HFF-Myc (cell line): ENCODE measurements around the gene ADAMTSL4.

Experiments used
- DNase-seq: peaks from one replicate; pipeline ENCODE4 v3.0.0-alpha.2; 2011; ENCODE audit warnings: low read depth; ENCODE audit errors: extremely low read depth
- H3K4me3 ChIP-seq: replicated peaks from 2 replicates; pipeline ENCODE4 v1.5.1; 2011; ENCODE audit warnings: low read depth, mild to moderate bottlenecking, control low read depth, low read length
- TF ChIP-seq, protein P1 (sequence below): IDR thresholded peaks from 2 replicates; pipeline ENCODE4 v1.5.1; 2012; ENCODE audit warnings: mild to moderate bottlenecking, low read depth, low read length, control low read depth; ENCODE audit errors: missing control alignments

The ADAMTSL4 gene

DNA sequence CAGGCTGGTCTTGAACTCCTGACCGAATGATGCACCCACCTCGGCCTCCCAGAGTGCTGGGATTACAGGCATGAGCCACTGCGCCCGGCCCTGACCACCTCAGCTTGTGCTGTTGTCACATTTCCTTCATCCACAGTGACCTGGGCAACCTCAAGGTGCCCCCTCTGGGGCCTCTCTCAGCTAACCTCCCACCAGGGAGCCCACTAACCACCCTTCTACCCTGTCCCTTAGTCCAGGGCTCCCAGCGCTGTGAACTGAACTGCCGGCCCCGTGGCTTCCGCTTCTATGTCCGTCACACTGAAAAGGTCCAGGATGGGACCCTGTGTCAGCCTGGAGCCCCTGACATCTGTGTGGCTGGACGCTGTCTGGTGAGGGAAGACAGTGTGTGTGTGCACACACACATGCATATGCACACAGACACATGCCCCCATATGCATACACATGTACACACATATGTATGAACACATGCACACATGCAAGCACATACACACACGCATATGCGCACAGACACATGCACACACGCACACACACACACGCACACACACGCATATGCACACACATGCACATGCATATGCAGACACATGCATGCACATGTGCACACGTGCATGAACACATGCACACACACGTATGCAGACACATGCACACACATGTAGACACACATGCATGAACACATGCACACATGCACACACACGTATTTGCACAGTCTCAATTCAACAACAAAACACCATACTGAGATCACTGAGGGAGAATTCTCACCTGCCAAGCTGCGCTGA is 6.2 kb downstream of the ADAMTSL4 start:
- no peak for DNase-seq
- TF ChIP-seq, protein P1, sequence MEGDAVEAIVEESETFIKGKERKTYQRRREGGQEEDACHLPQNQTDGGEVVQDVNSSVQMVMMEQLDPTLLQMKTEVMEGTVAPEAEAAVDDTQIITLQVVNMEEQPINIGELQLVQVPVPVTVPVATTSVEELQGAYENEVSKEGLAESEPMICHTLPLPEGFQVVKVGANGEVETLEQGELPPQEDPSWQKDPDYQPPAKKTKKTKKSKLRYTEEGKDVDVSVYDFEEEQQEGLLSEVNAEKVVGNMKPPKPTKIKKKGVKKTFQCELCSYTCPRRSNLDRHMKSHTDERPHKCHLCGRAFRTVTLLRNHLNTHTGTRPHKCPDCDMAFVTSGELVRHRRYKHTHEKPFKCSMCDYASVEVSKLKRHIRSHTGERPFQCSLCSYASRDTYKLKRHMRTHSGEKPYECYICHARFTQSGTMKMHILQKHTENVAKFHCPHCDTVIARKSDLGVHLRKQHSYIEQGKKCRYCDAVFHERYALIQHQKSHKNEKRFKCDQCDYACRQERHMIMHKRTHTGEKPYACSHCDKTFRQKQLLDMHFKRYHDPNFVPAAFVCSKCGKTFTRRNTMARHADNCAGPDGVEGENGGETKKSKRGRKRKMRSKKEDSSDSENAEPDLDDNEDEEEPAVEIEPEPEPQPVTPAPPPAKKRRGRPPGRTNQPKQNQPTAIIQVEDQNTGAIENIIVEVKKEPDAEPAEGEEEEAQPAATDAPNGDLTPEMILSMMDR = no peak
- no peak overlapping the region for H3K4me3 ChIP-seq

DNA sequence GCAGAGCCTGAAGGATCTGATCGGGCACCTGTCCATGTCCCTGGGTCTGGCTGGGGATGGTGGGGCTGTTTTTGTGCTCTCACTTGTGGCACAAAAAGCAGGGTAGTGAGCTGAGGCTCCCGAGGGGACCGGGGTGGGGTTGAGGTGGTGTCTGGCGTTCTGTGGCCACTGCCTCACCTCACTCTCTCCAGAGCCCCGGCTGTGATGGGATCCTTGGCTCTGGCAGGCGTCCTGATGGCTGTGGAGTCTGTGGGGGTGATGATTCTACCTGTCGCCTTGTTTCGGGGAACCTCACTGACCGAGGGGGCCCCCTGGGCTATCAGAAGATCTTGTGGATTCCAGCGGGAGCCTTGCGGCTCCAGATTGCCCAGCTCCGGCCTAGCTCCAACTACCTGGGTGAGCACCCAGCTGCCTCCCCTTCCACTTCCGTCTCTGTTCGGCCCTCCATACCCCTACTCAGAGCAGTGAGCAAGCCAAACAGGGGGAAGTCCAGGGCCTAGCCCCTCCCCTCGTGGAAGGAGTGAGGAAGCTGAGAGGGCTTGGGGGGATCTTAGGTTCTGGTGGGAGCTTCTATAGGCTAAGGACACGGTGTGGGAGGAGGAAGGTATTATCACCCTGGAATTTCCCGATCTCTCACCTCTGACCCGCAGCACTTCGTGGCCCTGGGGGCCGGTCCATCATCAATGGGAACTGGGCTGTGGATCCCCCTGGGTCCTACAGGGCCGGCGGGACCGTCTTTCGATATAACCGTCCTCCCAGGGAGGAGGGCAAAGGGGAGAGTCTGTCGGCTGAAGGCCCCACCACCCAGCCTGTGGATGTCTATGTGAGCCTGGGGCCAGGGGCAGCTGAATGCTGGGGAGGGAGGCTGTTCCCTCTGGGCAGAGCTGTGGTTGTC is 7.0 kb downstream of the ADAMTSL4 start:
- TF ChIP-seq, protein P1 = no peak
- no peak overlapping the region for H3K4me3 ChIP-seq
- DNase-seq = no peak

DNA sequence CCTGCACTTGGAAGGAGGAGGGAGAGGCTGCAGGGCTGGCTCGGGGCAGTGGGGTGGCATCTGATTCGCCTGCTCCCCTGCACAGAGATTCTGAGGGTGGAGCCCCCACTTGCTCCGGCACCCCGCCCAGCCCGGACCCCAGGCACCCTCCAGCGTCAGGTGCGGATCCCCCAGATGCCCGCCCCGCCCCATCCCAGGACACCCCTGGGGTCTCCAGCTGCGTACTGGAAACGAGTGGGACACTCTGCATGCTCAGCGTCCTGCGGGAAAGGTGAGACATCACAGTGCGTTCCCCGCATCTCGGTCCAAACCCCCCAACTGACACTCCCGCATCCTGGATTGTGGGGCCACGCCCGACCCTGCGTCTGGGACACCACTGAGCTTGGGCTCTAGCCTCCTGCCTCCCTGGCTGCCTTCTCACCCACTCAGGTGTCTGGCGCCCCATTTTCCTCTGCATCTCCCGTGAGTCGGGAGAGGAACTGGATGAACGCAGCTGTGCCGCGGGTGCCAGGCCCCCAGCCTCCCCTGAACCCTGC is 7.9 kb downstream of the ADAMTSL4 start:
- TF ChIP-seq, protein P1 = no peak
- DNase-seq = no peak
- H3K4me3 ChIP-seq = no peak overlapping the region

DNA sequence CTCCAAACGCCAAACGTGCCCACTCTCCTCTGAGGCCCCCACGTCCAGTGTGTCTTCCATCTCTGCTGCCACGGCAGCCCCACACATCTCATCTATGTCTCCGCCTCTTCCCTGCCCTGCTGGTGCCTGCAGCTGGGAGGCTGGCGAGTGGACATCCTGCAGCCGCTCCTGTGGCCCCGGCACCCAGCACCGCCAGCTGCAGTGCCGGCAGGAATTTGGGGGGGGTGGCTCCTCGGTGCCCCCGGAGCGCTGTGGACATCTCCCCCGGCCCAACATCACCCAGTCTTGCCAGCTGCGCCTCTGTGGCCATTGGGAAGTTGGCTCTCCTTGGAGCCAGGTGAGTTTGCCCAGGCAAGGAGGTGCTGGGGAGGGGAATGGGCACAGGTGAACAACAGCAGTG is 8.6 kb downstream of the ADAMTSL4 start:
- no peak for DNase-seq
- no peak overlapping the region for H3K4me3 ChIP-seq
- TF ChIP-seq, protein P1 = no peak

DNA sequence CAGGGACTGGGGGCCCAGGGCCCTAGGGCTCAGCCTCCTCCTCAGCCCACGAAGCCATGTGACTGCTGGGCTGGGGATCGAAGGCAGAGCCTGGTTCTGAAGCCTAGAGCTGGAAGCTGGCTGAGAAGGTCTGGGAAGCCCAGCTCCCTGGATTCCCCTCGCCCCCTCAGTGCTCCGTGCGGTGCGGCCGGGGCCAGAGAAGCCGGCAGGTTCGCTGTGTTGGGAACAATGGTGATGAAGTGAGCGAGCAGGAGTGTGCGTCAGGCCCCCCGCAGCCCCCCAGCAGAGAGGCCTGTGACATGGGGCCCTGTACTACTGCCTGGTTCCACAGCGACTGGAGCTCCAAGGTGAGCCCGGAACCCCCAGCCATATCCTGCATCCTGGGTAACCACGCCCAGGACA is 9.1 kb downstream of the ADAMTSL4 start:
- TF ChIP-seq, protein P1 = no peak
- DNase-seq = no peak
- no peak overlapping the region for H3K4me3 ChIP-seq

DNA sequence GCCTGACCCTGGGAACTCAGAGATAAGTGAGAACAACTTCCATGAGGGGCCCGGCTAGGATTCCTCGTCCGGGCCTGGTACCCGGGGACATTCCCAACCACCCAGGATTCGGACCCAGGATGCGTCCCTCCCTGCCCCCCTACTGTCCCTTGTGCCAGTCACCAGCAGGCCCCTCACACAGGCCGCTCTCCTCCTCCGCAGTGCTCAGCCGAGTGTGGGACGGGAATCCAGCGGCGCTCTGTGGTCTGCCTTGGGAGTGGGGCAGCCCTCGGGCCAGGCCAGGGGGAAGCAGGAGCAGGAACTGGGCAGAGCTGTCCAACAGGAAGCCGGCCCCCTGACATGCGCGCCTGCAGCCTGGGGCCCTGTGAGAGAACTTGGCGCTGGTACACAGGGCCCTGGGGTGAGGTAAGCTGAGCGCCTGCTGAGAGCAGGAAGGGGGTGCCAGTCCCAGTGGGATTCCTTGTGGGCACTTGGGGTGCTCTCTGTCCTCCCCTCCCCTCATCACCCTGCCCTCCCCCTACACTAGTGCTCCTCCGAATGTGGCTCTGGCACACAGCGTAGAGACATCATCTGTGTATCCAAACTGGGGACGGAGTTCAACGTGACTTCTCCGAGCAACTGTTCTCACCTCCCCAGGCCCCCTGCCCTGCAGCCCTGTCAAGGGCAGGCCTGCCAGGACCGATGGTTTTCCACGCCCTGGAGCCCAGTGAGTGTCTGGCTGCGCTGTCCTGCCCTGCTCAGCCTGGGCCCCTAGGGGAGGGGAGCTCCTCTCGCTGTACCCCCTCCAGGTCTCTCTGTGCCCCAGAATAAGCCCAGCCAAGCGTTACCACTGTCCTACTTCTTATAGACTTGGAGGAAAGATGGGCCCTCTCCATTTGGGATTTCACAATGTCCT is 9.8 kb downstream of the ADAMTSL4 start:
- no peak overlapping the region for H3K4me3 ChIP-seq
- DNase-seq = no peak
- TF ChIP-seq, protein P1 = no peak
